ENCODE results near the gene ZNF789.
A peak's percentile ranks its signal among the peaks of the same experiment; 100 is the strongest.
"Not testable (repeated sequence)": the region's sequence is repeated elsewhere in the genome, so short reads cannot be mapped to it uniquely, and the experiment has no call there.

The ZNF789 gene

GRCh38 chr7:99472561-99473314 lies at the start of gene ZNF789:
ZNF789 (plus strand) TSS chr7:99472890; CDS start chr7:99476457, 3,567 bp downstream.
- peak; percentile 96 to 99 for DNase-seq (ENCODE audit: low read depth in 2 of 2)

GRCh38 chr7:99424932-99425730 lies 47.6 kb upstream of the ZNF789 start:
- no peak for DNase-seq (ENCODE audit: low read depth in 2 of 2)

- DNase-seq (ENCODE audit: low read depth in 2 of 2) = no peak
Measured at GRCh38 chr7:99428972-99429566, 43.6 kb upstream of the ZNF789 start.

- DNase-seq (ENCODE audit: low read depth in 2 of 2) = no peak
Measured at GRCh38 chr7:99429756-99430155, 42.9 kb upstream of the ZNF789 start.

- not testable (repeated sequence) for DNase-seq (ENCODE audit: low read depth in 2 of 2)
Measured at GRCh38 chr7:99431756-99432540, 40.7 kb upstream of the ZNF789 start.

GRCh38 chr7:99433158-99433557 lies 39.5 kb upstream of the ZNF789 start:
- DNase-seq (ENCODE audit: low read depth in 2 of 2) = no peak

- no peak for DNase-seq (ENCODE audit: low read depth in 2 of 2)
Measured at GRCh38 chr7:99437946-99438572, 34.6 kb upstream of the ZNF789 start.

GRCh38 chr7:99438573-99439480 lies 33.9 kb upstream of the ZNF789 start, which contains the start of the genes CPSF4 and PTCD1:
CPSF4 (plus strand) TSS chr7:99438943; CDS start chr7:99439083, 140 bp downstream.
PTCD1 (minus strand) TSS chr7:99438798; CDS start chr7:99435242, 3,556 bp downstream.
- peak; percentile 88 to 92 for DNase-seq (ENCODE audit: low read depth in 2 of 2)

- DNase-seq (ENCODE audit: low read depth in 2 of 2) = no peak
Measured at GRCh38 chr7:99440195-99440594, 32.5 kb upstream of the ZNF789 start.

GRCh38 chr7:99446096-99446495 lies 26.6 kb upstream of the ZNF789 start:
- no peak for DNase-seq (ENCODE audit: low read depth in 2 of 2)

- DNase-seq (ENCODE audit: low read depth in 2 of 2) = no peak
Measured at GRCh38 chr7:99447943-99448342, 24.7 kb upstream of the ZNF789 start.

- no peak for DNase-seq (ENCODE audit: low read depth in 2 of 2)
Measured at GRCh38 chr7:99448855-99449254, 23.8 kb upstream of the ZNF789 start.

GRCh38 chr7:99449326-99449725 lies 23.4 kb upstream of the ZNF789 start:
- DNase-seq (ENCODE audit: low read depth in 2 of 2) = no peak

GRCh38 chr7:99451936-99452335 lies 20.8 kb upstream of the ZNF789 start:
- no peak for DNase-seq (ENCODE audit: low read depth in 2 of 2)

GRCh38 chr7:99452541-99452940 lies 20.1 kb upstream of the ZNF789 start:
- DNase-seq (ENCODE audit: low read depth in 2 of 2) = no peak

- DNase-seq (ENCODE audit: low read depth in 2 of 2) = no peak
Measured at GRCh38 chr7:99453105-99453504, 19.6 kb upstream of the ZNF789 start.

- DNase-seq (ENCODE audit: low read depth in 2 of 2) = no peak
Measured at GRCh38 chr7:99455874-99456273, 16.8 kb upstream of the ZNF789 start.

GRCh38 chr7:99456288-99456687 lies 16.4 kb upstream of the ZNF789 start:
- DNase-seq (ENCODE audit: low read depth in 2 of 2) = no peak

- no peak for DNase-seq (ENCODE audit: low read depth in 2 of 2)
Measured at GRCh38 chr7:99457050-99457649, 15.5 kb upstream of the ZNF789 start.
